Suprapubic skin (tissue), 4 donors: ENCODE data around the gene HMGN1. TPM values are rescaled to one million over a fixed set of nuclear protein-coding genes. Genes with fewer than 3 reads are reported as not detected.

ENCODE experiments used
- DNase-seq, 2 donors: peaks; one replicate each; pipeline ENCODE4 v3.0.0-alpha.2; 2019; ENCODE audit warnings: low spot score in 2 of 2
- H3K27ac ChIP-seq: fragments of 200-600 bp; sonication (generic); one replicate; pipeline ENCODE4 v1.5.1; 2019
- H3K27me3 ChIP-seq: fragments of 200-600 bp; sonication (generic); one replicate; pipeline ENCODE4 v1.5.1; 2019
- H3K36me3 ChIP-seq: fragments of 200-600 bp; sonication (generic); one replicate; pipeline ENCODE4 v1.5.1; 2019
- H3K4me1 ChIP-seq: fragments of 200-600 bp; sonication (generic); one replicate; pipeline ENCODE4 v1.5.1; 2019
- H3K4me3 ChIP-seq: fragments of 200-600 bp; sonication (generic); one replicate; pipeline ENCODE4 v1.5.1; 2019; ENCODE audit warnings: mild to moderate bottlenecking
- H3K9me3 ChIP-seq: fragments of 200-600 bp; sonication (generic); one replicate; pipeline ENCODE4 v1.5.1; 2019
- CTCF ChIP-seq, 2 donors: fragments of 200-600 bp in 1 of 2; fragments of 450-650 bp in 1 of 2; sonication (generic) in 1 of 2; IDR thresholded peaks; one replicate each; pipeline ENCODE4 v1.5.1; 2016 to 2019; ENCODE audit warnings: antibody characterized with exemption in 2 of 2, mild to moderate bottlenecking in 1 of 2, moderate library complexity in 1 of 2
- EP300 ChIP-seq: sonication (generic); formaldehyde crosslinking; IDR thresholded peaks from one replicate; pipeline ENCODE4 v1.6.1; 2017; ENCODE audit warnings: antibody characterized with exemption
- POLR2A ChIP-seq, 2 donors: fragments of 450-650 bp; IDR thresholded peaks; one replicate each; pipeline ENCODE4 v1.6.1; 2017; ENCODE audit warnings: antibody characterized with exemption in 2 of 2, mild to moderate bottlenecking in 2 of 2, moderate library complexity in 2 of 2
- POLR2AphosphoS5 ChIP-seq, 3 donors: sonication (generic); formaldehyde crosslinking; IDR thresholded peaks; one replicate each; pipeline ENCODE4 v1.6.1; 2017; ENCODE audit warnings: antibody characterized with exemption in 3 of 3
- WGBS: methylation state at CpG from one replicate; pipeline ENCODE4 v1.1.5; 2018; 5-methylcytosine and 5-hydroxymethylcytosine counted together
- total RNA-seq, 4 donors: library from RNA; depleted of rRNA; stranded (reverse); fragments of >200 nt; gene quantifications; one replicate each; pipeline ENCODE4 v1.1.0, GENCODE V29; 2016

Gene HMGN1
- total RNA-seq, 4 donors from 2014 or later = 63.1 to 130 (median 101) TPM

GRCh38 chr21:39353295-39353694 is 4.4 kb upstream of the HMGN1 start:
- H3K4me1 ChIP-seq = peaks cover 7% of the 10 kb centered on the region
- no peak overlapping the region for H3K4me3 ChIP-seq
- no peaks in the 10 kb centered on the region for H3K9me3 ChIP-seq
- no peak for DNase-seq
- H3K27ac ChIP-seq = no peak overlapping the region
- H3K36me3 ChIP-seq = no peaks in the 10 kb centered on the region
- TF ChIP-seq POLR2AphosphoS5 (IDR thresholded peaks at IDR 0.05) = no peak
- no peak for TF ChIP-seq POLR2A (IDR thresholded peaks at IDR 0.05)
- no peak for TF ChIP-seq EP300
- TF ChIP-seq CTCF (IDR thresholded peaks at IDR 0.05) = no peak
- H3K27me3 ChIP-seq = no peaks in the 10 kb centered on the region
- WGBS = 73% methylated on average over 3 of the region's 3 CpGs

GRCh38 chr21:39350094-39351005 is 1.5 kb upstream of the HMGN1 start:
- Histone ChIP-seq H3K9me3 (no peaks in the 10 kb centered on the region), H3K27me3 (no peaks in the 10 kb centered on the region), H3K27ac (peak overlapping the region; percentile 98), H3K4me3 (peak overlapping the region; percentile 84), H3K4me1 (peaks cover 28% of the 10 kb centered on the region), H3K36me3 (peaks cover 2% of the 10 kb centered on the region)
- WGBS = 70% methylated on average over 19 of the region's 19 CpGs
- TF ChIP-seq POLR2AphosphoS5 (IDR thresholded peaks at IDR 0.05) = no peak
- no peak for TF ChIP-seq EP300
- TF ChIP-seq POLR2A (IDR thresholded peaks at IDR 0.05) = no peak
- no peak for TF ChIP-seq CTCF (IDR thresholded peaks at IDR 0.05)
- DNase-seq = no peak

GRCh38 chr21:39349211-39350093 is 564 bp upstream of the HMGN1 start:
- Histone ChIP-seq H3K36me3 (peaks cover 5% of the 10 kb centered on the region), H3K27me3 (no peaks in the 10 kb centered on the region), H3K27ac (peak overlapping the region; percentile 98), H3K4me3 (peak overlapping the region; percentile 84), H3K4me1 (peaks cover 30% of the 10 kb centered on the region), H3K9me3 (no peaks in the 10 kb centered on the region)
- TF ChIP-seq CTCF (IDR thresholded peaks at IDR 0.05) = no peak
- TF ChIP-seq EP300 = no peak
- TF ChIP-seq POLR2AphosphoS5 (IDR thresholded peaks at IDR 0.05) = peak in 1 of 3 donors; percentile 80
- peak in 1 of 2 donors; percentile 34 for TF ChIP-seq POLR2A (IDR thresholded peaks at IDR 0.05)
- 17% methylated on average over 19 of the region's 56 CpGs for whole genome bisulfite sequencing
- peak; percentile 96 for DNase-seq

- Histone ChIP-seq H3K9me3 (no peaks in the 10 kb centered on the region), H3K36me3 (peaks cover 14% of the 10 kb centered on the region), H3K4me1 (peaks cover 30% of the 10 kb centered on the region), H3K27ac (peak overlapping the region; percentile 98), H3K27me3 (no peaks in the 10 kb centered on the region), H3K4me3 (peak overlapping the region; percentile 84)
- 1% methylated on average over 11 of the region's 11 CpGs for WGBS
- DNase-seq = no peak
- TF ChIP-seq POLR2AphosphoS5 (IDR thresholded peaks at IDR 0.05) (no peak), POLR2A (IDR thresholded peaks at IDR 0.05) (no peak), EP300 (no peak), CTCF (IDR thresholded peaks at IDR 0.05) (no peak)
Measured at GRCh38 chr21:39348040-39348354, 891 bp downstream of the HMGN1 start.

- 15% methylated on average over 10 of the region's 10 CpGs for WGBS
- Histone ChIP-seq H3K4me3 (peak overlapping the region; percentile 84), H3K27ac (no peak overlapping the region), H3K27me3 (no peaks in the 10 kb centered on the region), H3K36me3 (peaks cover 14% of the 10 kb centered on the region), H3K4me1 (peaks cover 30% of the 10 kb centered on the region), H3K9me3 (no peaks in the 10 kb centered on the region)
- TF ChIP-seq CTCF (IDR thresholded peaks at IDR 0.05) (no peak), EP300 (no peak), POLR2AphosphoS5 (IDR thresholded peaks at IDR 0.05) (no peak), POLR2A (IDR thresholded peaks at IDR 0.05) (no peak)
- DNase-seq = no peak
Measured at GRCh38 chr21:39347537-39347936, 1.4 kb downstream of the HMGN1 start.
